HCT116 (cell line): Measurements from ENCODE around the gene KMT2E. TPM values are rescaled to one million over a fixed set of nuclear protein-coding genes. Genes with fewer than 3 reads are reported as not detected.
"Not testable (repeated sequence)": the region's sequence is repeated elsewhere in the genome, so short reads cannot be mapped to it uniquely, and the experiment has no call there.

Experiments used
- ATAC-seq: fragments of 200-7000 bp; cut with Tn5 transposase; 2 replicates; pipeline ENCODE4 v1.9.1; 2020; ENCODE audit warnings: mild to moderate bottlenecking, moderate library complexity
- BruUV-seq: library from RNA; stranded (reverse); fragments of 400-500 nt; replicated peaks from 2 replicates; lab custom pipeline; 2021; lab: Mats Ljungman, UMichigan
- CTCF ChIA-PET: fragments of 300-600 bp; sonication (Branson Sonifier 250); formaldehyde crosslinking; loops from one replicate; lab custom pipeline; 2021; ENCODE audit warnings: antibody characterized with exemption; lab: Charles Lee
- POLR2A ChIA-PET: fragments of 300-600, 350-600 bp; sonication (Branson Sonifier 250); formaldehyde crosslinking; loops from one replicate; lab custom pipeline; 2021; ENCODE audit warnings: antibody characterized with exemption; lab: Charles Lee
- RAD21 ChIA-PET, 2 experiments: fragments of 300-600 bp; sonication (Branson Sonifier 250); formaldehyde crosslinking; loops; one replicate each; lab custom pipeline; 2023; ENCODE audit warnings: low total read pairs in 2 of 2; ENCODE audit not compliant: uncharacterized antibody in 2 of 2, unreplicated experiment in 2 of 2, low non-redundant PET in 1 of 2; lab: Charles Lee
- DNase-seq: peaks from one replicate; pipeline ENCODE4 v3.0.0-alpha.2; 2010; ENCODE audit warnings: low read depth, low spot score
- H2AFZ ChIP-seq: fragments of 200-600 bp; shearing (Covaris generic), sonication (generic); 2 replicates; pipeline ENCODE4 v1.6.1; 2017; ENCODE audit warnings: low read depth, mixed run types, mixed read lengths, antibody characterized with exemption, low read length; ENCODE audit not compliant: poor library complexity, severe bottlenecking
- H3K27ac ChIP-seq: 2 replicates; pipeline ENCODE4 v1.5.1; 2012; ENCODE audit warnings: low read depth, low read length
- H3K27me3 ChIP-seq: fragments of 200-600 bp; sonication (generic); 2 replicates; pipeline ENCODE4 v1.6.1; 2016; ENCODE audit warnings: mixed run types, low read length, mixed read lengths; ENCODE audit not compliant: insufficient read depth
- H3K36me3 ChIP-seq, 2 experiments: fragments of 200-500 bp in 1 of 2; fragments of 200-600 bp in 1 of 2; sonication (Bioruptor generic) in 1 of 2; sonication (generic) in 1 of 2; 2 replicates each; pipeline versions ENCODE4 v1.5.1 to v1.6.1; 2014 to 2016; ENCODE audit warnings: low read length in 2 of 2, inconsistent platforms in 1 of 2, mixed read lengths in 1 of 2, mixed run types in 1 of 2; ENCODE audit not compliant: insufficient read depth in 2 of 2, control insufficient read depth in 1 of 2
- H3K4me1 ChIP-seq, 2 experiments: fragments of 200-600 bp in 1 of 2; sonication (generic) in 1 of 2; 2 replicates each; pipeline versions ENCODE4 v1.5.1 to v1.6.1; 2012 to 2017; ENCODE audit warnings: low read length in 2 of 2, inconsistent platforms in 1 of 2, mild to moderate bottlenecking in 1 of 2, mixed read lengths in 1 of 2, mixed run types in 1 of 2, moderate library complexity in 1 of 2; ENCODE audit not compliant: insufficient read depth in 2 of 2, control insufficient read depth in 1 of 2
- H3K4me2 ChIP-seq: fragments of 200-600 bp; sonication (generic); 2 replicates; pipeline ENCODE4 v1.6.1; 2017; ENCODE audit warnings: mixed run types, low read length, mixed read lengths
- H3K4me3 ChIP-seq, 2 experiments: fragments of 200-600 bp in 1 of 2; sonication (generic) in 1 of 2; replicated peaks in 1 of 2; 2 replicates each; pipeline ENCODE4 v1.5.1; 2011 to 2016; ENCODE audit warnings: low read length in 2 of 2, control low read depth in 1 of 2, low read depth in 1 of 2, mild to moderate bottlenecking in 1 of 2, mixed read lengths in 1 of 2, mixed run types in 1 of 2
- H3K79me2 ChIP-seq: fragments of 200-600 bp; sonication (generic); 2 replicates; pipeline ENCODE4 v1.6.1; 2017; ENCODE audit warnings: mild to moderate bottlenecking, mixed run types, low read length, moderate library complexity, mixed read lengths; ENCODE audit not compliant: insufficient read depth
- H3K9ac ChIP-seq: fragments of 200-600 bp; sonication (generic); 2 replicates; pipeline ENCODE4 v1.6.1; 2016; ENCODE audit warnings: low read length, mixed read lengths
- H3K9me2 ChIP-seq: fragments of 200-600 bp; sonication (generic), shearing (Covaris generic); 2 replicates; pipeline ENCODE4 v1.6.1; 2017; ENCODE audit warnings: mixed run types, mild to moderate bottlenecking, moderate library complexity; ENCODE audit not compliant: insufficient read depth
- H3K9me3 ChIP-seq, 2 experiments: fragments of 200-500 bp in 1 of 2; fragments of 200-600 bp in 1 of 2; sonication (Bioruptor generic) in 1 of 2; sonication (generic) in 1 of 2; 2 replicates each; pipeline ENCODE4 v1.6.1; 2014 to 2017; ENCODE audit warnings: low read length in 2 of 2, mixed read lengths in 2 of 2, inconsistent platforms in 1 of 2, low read depth in 1 of 2, mild to moderate bottlenecking in 1 of 2, mixed run types in 1 of 2, moderate library complexity in 1 of 2; ENCODE audit not compliant: control insufficient read depth in 1 of 2, insufficient read depth in 1 of 2
- H4K20me1 ChIP-seq: fragments of 200-600 bp; sonication (generic), shearing (Covaris generic); 2 replicates; pipeline ENCODE4 v1.6.1; 2017; ENCODE audit warnings: mixed run types, mild to moderate bottlenecking, moderate library complexity; ENCODE audit not compliant: insufficient read depth
- CBX3 ChIP-seq: IDR thresholded peaks from 2 replicates; pipeline ENCODE4 v1.6.1; 2012; ENCODE audit warnings: low read depth
- ELF1 ChIP-seq: IDR thresholded peaks from 2 replicates; pipeline ENCODE4 v1.6.1; 2012; ENCODE audit warnings: low read depth, borderline replicate concordance
- EZH2 ChIP-seq: fragments of 200-600 bp; sonication (generic); IDR thresholded peaks from 2 replicates; pipeline ENCODE4 v1.6.1; 2017; ENCODE audit warnings: antibody characterized with exemption, mixed run types
- EZH2phosphoT487 ChIP-seq: fragments of 200-600 bp; IDR thresholded peaks from 2 replicates; pipeline ENCODE4 v1.6.1; 2018; ENCODE audit warnings: antibody characterized with exemption, borderline replicate concordance
- JUND ChIP-seq: IDR thresholded peaks from 2 replicates; pipeline ENCODE4 v1.6.1; 2012
- MAX ChIP-seq: IDR thresholded peaks from 2 replicates; pipeline ENCODE4 v1.6.1; 2012
- POLR2AphosphoS5 ChIP-seq: IDR thresholded peaks from 2 replicates; pipeline ENCODE4 v1.6.1; 2011; ENCODE audit warnings: mild to moderate bottlenecking, low read depth, low read length, moderate library complexity
- REST ChIP-seq: IDR thresholded peaks from 2 replicates; pipeline ENCODE4 v1.6.1; 2012; ENCODE audit warnings: low read depth
- ZBTB33 ChIP-seq: IDR thresholded peaks from 2 replicates; pipeline ENCODE4 v1.6.1; 2011; ENCODE audit warnings: mild to moderate bottlenecking, low read length, moderate library complexity; ENCODE audit not compliant: insufficient replicate concordance; ENCODE audit errors: extremely low read depth
- ZFX ChIP-seq: fragments of 450-650 bp; IDR thresholded peaks from 2 replicates; pipeline ENCODE4 v1.6.1; 2017
- ZNF274 ChIP-seq: fragments of 200-500 bp; sonication (Bioruptor generic); IDR thresholded peaks from 2 replicates; pipeline ENCODE4 v1.6.1; 2014; ENCODE audit warnings: mild to moderate bottlenecking, low read depth, low read length, inconsistent platforms
- intact Hi-C: fragments of 100-400 bp; cut with micrococcal nuclease; formaldehyde crosslinking; loops from 2 replicates; pipeline ENCODE4 v1.10.0; 2022
- total RNA-seq: library from RNA; stranded (reverse); gene quantifications from one replicate; pipeline ENCODE4 v1.2.1, GENCODE V29; 2021; ENCODE audit not compliant: unreplicated experiment
- TF ChIP-seq, protein P1 (sequence below): IDR thresholded peaks from 2 replicates; pipeline ENCODE4 v1.6.1; 2012
- TF ChIP-seq, protein P2 (sequence below), 3 experiments: fragments of 200-600 bp in 1 of 3; sonication (generic) in 1 of 3; IDR thresholded peaks in 2 of 3; conservative IDR thresholded peaks in 1 of 3; 2 replicates each; pipeline ENCODE4 v1.5.1; 2012 to 2017; ENCODE audit warnings: low read depth in 2 of 3, low read length in 2 of 3, antibody characterized with exemption in 1 of 3, borderline replicate concordance in 1 of 3, control low read depth in 1 of 3, mild to moderate bottlenecking in 1 of 3, mixed read lengths in 1 of 3, mixed run types in 1 of 3, moderate library complexity in 1 of 3; ENCODE audit not compliant: insufficient read depth in 1 of 3

The KMT2E gene
- total RNA-seq, 1 experiment from 2014 or later, result 39.8 TPM

GRCh38 chr7:104973909-104974415 lies 40.0 kb upstream of the KMT2E start:
- peaks cover 3 to 4% of the 10 kb centered on the region in 2 experiments; a peak in 3 of 4 replicates for H3K4me1 ChIP-seq
- H3K4me2 ChIP-seq, result no peak overlapping the region
- no peaks in the 10 kb centered on the region for H3K79me2 ChIP-seq
- CTCF ChIA-PET, result no interaction called here
- no peak for TF ChIP-seq EZH2
- TF ChIP-seq, protein P1, sequence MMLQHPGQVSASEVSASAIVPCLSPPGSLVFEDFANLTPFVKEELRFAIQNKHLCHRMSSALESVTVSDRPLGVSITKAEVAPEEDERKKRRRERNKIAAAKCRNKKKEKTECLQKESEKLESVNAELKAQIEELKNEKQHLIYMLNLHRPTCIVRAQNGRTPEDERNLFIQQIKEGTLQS, result no peak
- TF ChIP-seq ZNF274, result no peak
- TF ChIP-seq CBX3, result no peak
- no peak for TF ChIP-seq REST
- TF ChIP-seq EZH2phosphoT487, result no peak
- TF ChIP-seq ZBTB33, result no peak
- TF ChIP-seq, protein P2, sequence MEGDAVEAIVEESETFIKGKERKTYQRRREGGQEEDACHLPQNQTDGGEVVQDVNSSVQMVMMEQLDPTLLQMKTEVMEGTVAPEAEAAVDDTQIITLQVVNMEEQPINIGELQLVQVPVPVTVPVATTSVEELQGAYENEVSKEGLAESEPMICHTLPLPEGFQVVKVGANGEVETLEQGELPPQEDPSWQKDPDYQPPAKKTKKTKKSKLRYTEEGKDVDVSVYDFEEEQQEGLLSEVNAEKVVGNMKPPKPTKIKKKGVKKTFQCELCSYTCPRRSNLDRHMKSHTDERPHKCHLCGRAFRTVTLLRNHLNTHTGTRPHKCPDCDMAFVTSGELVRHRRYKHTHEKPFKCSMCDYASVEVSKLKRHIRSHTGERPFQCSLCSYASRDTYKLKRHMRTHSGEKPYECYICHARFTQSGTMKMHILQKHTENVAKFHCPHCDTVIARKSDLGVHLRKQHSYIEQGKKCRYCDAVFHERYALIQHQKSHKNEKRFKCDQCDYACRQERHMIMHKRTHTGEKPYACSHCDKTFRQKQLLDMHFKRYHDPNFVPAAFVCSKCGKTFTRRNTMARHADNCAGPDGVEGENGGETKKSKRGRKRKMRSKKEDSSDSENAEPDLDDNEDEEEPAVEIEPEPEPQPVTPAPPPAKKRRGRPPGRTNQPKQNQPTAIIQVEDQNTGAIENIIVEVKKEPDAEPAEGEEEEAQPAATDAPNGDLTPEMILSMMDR (IDR thresholded peaks at IDR 0.05 in 2 of 3, conservative IDR thresholded peaks at IDR 0.05 in 1 of 3; ENCODE audit: borderline replicate concordance in 1 of 3, insufficient read depth in 1 of 3, low read depth in 2 of 3, low read length in 2 of 3), result no peak
- no peak for TF ChIP-seq ZFX
- TF ChIP-seq MAX, result no peak
- TF ChIP-seq ELF1, result no peak
- no peak for TF ChIP-seq POLR2AphosphoS5
- TF ChIP-seq JUND, result no peak
- POLR2A ChIA-PET, result no interaction called here
- H4K20me1 ChIP-seq, result no peaks in the 10 kb centered on the region
- no peak overlapping the region for H3K27ac ChIP-seq
- intact Hi-C loops, result no loop called here
- no peaks in the 10 kb centered on the region for H3K9me3 ChIP-seq
- no peak overlapping the region for H3K9ac ChIP-seq
- RAD21 ChIA-PET, result no interaction called here
- H2AFZ ChIP-seq, result no peak overlapping the region
- ATAC-seq, result no peak
- H3K36me3 ChIP-seq, result no peaks in the 10 kb centered on the region
- no TSS peak for BruUV-seq
- no peak for DNase-seq
- H3K27me3 ChIP-seq, result no peaks in the 10 kb centered on the region
- H3K4me3 ChIP-seq, result no peak overlapping the region
- H3K9me2 ChIP-seq, result no peaks in the 10 kb centered on the region

- H2AFZ ChIP-seq, RAD21 ChIA-PET, ATAC-seq, H3K9me3 ChIP-seq, H3K4me2 ChIP-seq, H3K9me2 ChIP-seq, H3K79me2 ChIP-seq, intact Hi-C loops, H3K9ac ChIP-seq, H4K20me1 ChIP-seq, H3K27me3 ChIP-seq, BruUV-seq, DNase-seq, POLR2A ChIA-PET, CTCF ChIA-PET, H3K36me3 ChIP-seq, H3K27ac ChIP-seq, H3K4me3 ChIP-seq: not testable (repeated sequence)
- peaks cover 13 to 14% of the 10 kb centered on the region in 2 experiments; a peak in 3 of 4 replicates for H3K4me1 ChIP-seq
Measured at GRCh38 chr7:104975553-104975952, 38.5 kb upstream of the KMT2E start.
